Measurements from ENCODE around the gene CASK.
"Not testable (repeated sequence)": the region's sequence is repeated elsewhere in the genome, so short reads cannot be mapped to it uniquely, and the experiment has no call there.

The CASK gene

DNA sequence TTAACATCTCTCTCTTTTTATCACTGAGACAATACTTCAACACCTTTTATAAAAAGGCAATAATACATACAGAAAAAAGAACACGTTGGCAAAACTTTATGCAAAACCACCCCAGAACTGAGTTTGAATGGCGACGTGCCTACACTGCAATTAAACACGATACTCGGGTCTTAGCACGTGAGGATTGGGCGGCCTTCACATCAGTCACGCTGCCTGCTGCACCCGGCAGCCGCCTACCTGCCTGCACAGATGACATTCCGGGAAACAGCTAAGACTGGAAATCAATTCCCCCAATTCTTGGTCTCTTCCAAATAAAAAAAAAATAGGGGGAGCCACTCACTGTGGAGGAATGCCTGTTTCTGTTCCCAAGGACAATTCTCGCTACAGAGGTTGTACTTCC is 408.0 kb downstream of the CASK start:
- no peak for DNase-seq (ENCODE audit: low read depth)
- TF ChIP-seq CTCF (conservative IDR thresholded peaks at IDR 0.05; ENCODE audit: low read depth, low read length): no peak
- H3K4me3 ChIP-seq (ENCODE audit: low read depth, low read length): no peak overlapping the region

GRCh38 chrX:41514179-41514578 is 409.2 kb downstream of the CASK start:
- TF ChIP-seq CTCF (conservative IDR thresholded peaks at IDR 0.05; ENCODE audit: low read depth, low read length): no peak
- DNase-seq (ENCODE audit: low read depth): no peak

GRCh38 chrX:41512853-41513252 is 410.5 kb downstream of the CASK start:
- H3K4me3 ChIP-seq (ENCODE audit: low read depth, low read length); DNase-seq (ENCODE audit: low read depth): not testable (repeated sequence)

More at GRCh38 chrX:41514179-41514578, 409.2 kb downstream of the CASK start:
- H3K4me3 ChIP-seq (ENCODE audit: low read depth, low read length): no peak overlapping the region

- no peak for DNase-seq (ENCODE audit: low read depth)
- H3K4me3 ChIP-seq (ENCODE audit: low read depth, low read length): no peak overlapping the region
- TF ChIP-seq CTCF (conservative IDR thresholded peaks at IDR 0.05; ENCODE audit: low read depth, low read length): no peak
These were observed 411.0 kb downstream of the CASK start for GRCh38 chrX:41512394-41512793.

GRCh38 chrX:41507919-41508318 is 415.4 kb downstream of the CASK start:
- TF ChIP-seq CTCF (conservative IDR thresholded peaks at IDR 0.05; ENCODE audit: low read depth, low read length): no peak
- H3K4me3 ChIP-seq (ENCODE audit: low read depth, low read length): no peak overlapping the region
- no peak for DNase-seq (ENCODE audit: low read depth)

GRCh38 chrX:41502004-41502403 is 421.4 kb downstream of the CASK start:
- H3K4me3 ChIP-seq (ENCODE audit: low read depth, low read length): no peak overlapping the region
- no peak for TF ChIP-seq CTCF (conservative IDR thresholded peaks at IDR 0.05; ENCODE audit: low read depth, low read length)
- DNase-seq (ENCODE audit: low read depth): no peak

GRCh38 chrX:41499984-41500383 is 423.4 kb downstream of the CASK start:
- no peak overlapping the region for H3K4me3 ChIP-seq (ENCODE audit: low read depth, low read length)
- no peak for DNase-seq (ENCODE audit: low read depth)
- no peak for TF ChIP-seq CTCF (conservative IDR thresholded peaks at IDR 0.05; ENCODE audit: low read depth, low read length)

DNA sequence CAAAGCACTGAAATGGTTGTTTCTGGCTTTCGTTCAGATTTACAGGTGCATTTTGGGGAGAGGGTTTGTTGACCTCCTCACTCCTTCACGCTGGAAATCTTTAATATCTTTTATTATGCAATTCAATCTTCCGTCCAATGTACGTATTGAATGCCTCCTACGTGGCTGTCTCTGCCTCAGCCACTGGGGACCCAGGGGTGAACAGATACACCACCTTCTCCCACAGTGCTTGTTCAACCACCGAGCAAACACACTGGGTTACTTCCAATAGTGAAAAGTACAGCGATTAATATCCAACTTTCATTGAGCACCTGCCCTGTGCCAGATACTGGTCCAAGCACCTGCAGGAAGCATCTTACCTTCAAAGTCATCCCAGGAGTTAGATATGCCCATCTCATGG is 424.2 kb downstream of the CASK start:
- H3K4me3 ChIP-seq (ENCODE audit: low read depth, low read length): no peak overlapping the region
- no peak for TF ChIP-seq CTCF (conservative IDR thresholded peaks at IDR 0.05; ENCODE audit: low read depth, low read length)
- no peak for DNase-seq (ENCODE audit: low read depth)
